Neural progenitor cell (in vitro differentiated cells): ENCODE data around the gene RIPK4. TPM values are rescaled to one million over a fixed set of nuclear protein-coding genes. Genes with fewer than 3 reads are reported as not detected.

Experiments
- DNase-seq: peaks from one replicate; pipeline ENCODE4 v3.0.0-alpha.2; 2016; ENCODE audit warnings: low spot score
- H2AFZ ChIP-seq: fragments of 200-600 bp; sonication (generic); replicated peaks from 2 replicates; pipeline ENCODE4 v1.6.1; 2016; ENCODE audit warnings: antibody characterized with exemption
- H3F3A ChIP-seq: fragments of 200-600 bp; sonication (generic); 2 replicates; pipeline ENCODE4 v1.6.1; 2016; ENCODE audit warnings: antibody characterized with exemption, low read depth
- H3K27ac ChIP-seq: fragments of 200-600 bp; sonication (generic); 2 replicates; pipeline ENCODE4 v1.5.1; 2016; ENCODE audit warnings: mild to moderate bottlenecking
- H3K27me3 ChIP-seq: fragments of 200-600 bp; sonication (generic); 2 replicates; pipeline ENCODE4 v1.6.1; 2016; ENCODE audit warnings: mild to moderate bottlenecking, moderate library complexity
- H3K36me3 ChIP-seq: fragments of 200-600 bp; sonication (generic); 2 replicates; pipeline ENCODE4 v1.5.1; 2016
- H3K4me1 ChIP-seq: fragments of 200-600 bp; sonication (generic); 2 replicates; pipeline ENCODE4 v1.6.1; 2016; ENCODE audit warnings: mixed run types
- H3K4me2 ChIP-seq: fragments of 200-600 bp; sonication (generic); 2 replicates; pipeline ENCODE4 v1.6.1; 2016
- H3K4me3 ChIP-seq: fragments of 200-600 bp; sonication (generic); 2 replicates; pipeline ENCODE4 v1.5.1; 2016
- H3K79me2 ChIP-seq: fragments of 200-600 bp; sonication (generic); 2 replicates; pipeline ENCODE4 v1.6.1; 2016; ENCODE audit warnings: low read depth
- H3K9ac ChIP-seq: fragments of 200-600 bp; sonication (generic); 2 replicates; pipeline ENCODE4 v1.6.1; 2016
- H3K9me3 ChIP-seq: fragments of 200-600 bp; sonication (generic); 2 replicates; pipeline ENCODE4 v1.5.1; 2016; ENCODE audit warnings: low read depth
- H4K20me1 ChIP-seq: fragments of 200-600 bp; sonication (generic); 2 replicates; pipeline ENCODE4 v1.6.1; 2016; ENCODE audit warnings: low read depth
- H3K27ac Mint-ChIP-seq: 3 replicates; pipeline ENCODE4 v1.8.0; 2021; ENCODE audit warnings: mixed read lengths
- H3K27me3 Mint-ChIP-seq: 2 replicates; pipeline ENCODE4 v1.8.0; 2022; ENCODE audit warnings: low read depth, mild to moderate bottlenecking, inconsistent platforms, moderate library complexity, mixed read lengths; ENCODE audit not compliant: insufficient read depth
- H3K36me3 Mint-ChIP-seq: 3 replicates; pipeline ENCODE4 v1.8.0; 2021; ENCODE audit warnings: mixed read lengths
- H3K4me1 Mint-ChIP-seq: 3 replicates; pipeline ENCODE4 v1.8.0; 2021; ENCODE audit warnings: mixed read lengths
- H3K4me3 Mint-ChIP-seq: 3 replicates; pipeline ENCODE4 v1.8.0; 2021; ENCODE audit warnings: mild to moderate bottlenecking, moderate library complexity, mixed read lengths
- H3K9me3 Mint-ChIP-seq: 3 replicates; pipeline ENCODE4 v1.8.0; 2020; ENCODE audit warnings: mixed read lengths
- EZH2 ChIP-seq: fragments of 200-600 bp; sonication (generic); IDR thresholded peaks from 2 replicates; pipeline ENCODE4 v1.6.1; 2017; ENCODE audit warnings: antibody characterized with exemption, mild to moderate bottlenecking, moderate library complexity
- EZH2phosphoT487 ChIP-seq: fragments of 200-600 bp; sonication (generic); IDR thresholded peaks from 2 replicates; pipeline ENCODE4 v1.6.1; 2017; ENCODE audit warnings: antibody characterized with exemption
- total RNA-seq: library from RNA; depleted of rRNA; stranded (reverse); fragments of >200 nt; gene quantifications from 2 replicates; pipeline ENCODE4 v1.2.3, GENCODE V29; 2015; ENCODE audit warnings: low replicate concordance
- TF ChIP-seq, protein P1 (sequence below): fragments of 200-600 bp; sonication (generic); IDR thresholded peaks from 2 replicates; pipeline ENCODE4 v1.5.1; 2017; ENCODE audit warnings: antibody characterized with exemption, mild to moderate bottlenecking

Gene RIPK4
- total RNA-seq, 1 donor from 2014 or later = 1.3 TPM

DNA sequence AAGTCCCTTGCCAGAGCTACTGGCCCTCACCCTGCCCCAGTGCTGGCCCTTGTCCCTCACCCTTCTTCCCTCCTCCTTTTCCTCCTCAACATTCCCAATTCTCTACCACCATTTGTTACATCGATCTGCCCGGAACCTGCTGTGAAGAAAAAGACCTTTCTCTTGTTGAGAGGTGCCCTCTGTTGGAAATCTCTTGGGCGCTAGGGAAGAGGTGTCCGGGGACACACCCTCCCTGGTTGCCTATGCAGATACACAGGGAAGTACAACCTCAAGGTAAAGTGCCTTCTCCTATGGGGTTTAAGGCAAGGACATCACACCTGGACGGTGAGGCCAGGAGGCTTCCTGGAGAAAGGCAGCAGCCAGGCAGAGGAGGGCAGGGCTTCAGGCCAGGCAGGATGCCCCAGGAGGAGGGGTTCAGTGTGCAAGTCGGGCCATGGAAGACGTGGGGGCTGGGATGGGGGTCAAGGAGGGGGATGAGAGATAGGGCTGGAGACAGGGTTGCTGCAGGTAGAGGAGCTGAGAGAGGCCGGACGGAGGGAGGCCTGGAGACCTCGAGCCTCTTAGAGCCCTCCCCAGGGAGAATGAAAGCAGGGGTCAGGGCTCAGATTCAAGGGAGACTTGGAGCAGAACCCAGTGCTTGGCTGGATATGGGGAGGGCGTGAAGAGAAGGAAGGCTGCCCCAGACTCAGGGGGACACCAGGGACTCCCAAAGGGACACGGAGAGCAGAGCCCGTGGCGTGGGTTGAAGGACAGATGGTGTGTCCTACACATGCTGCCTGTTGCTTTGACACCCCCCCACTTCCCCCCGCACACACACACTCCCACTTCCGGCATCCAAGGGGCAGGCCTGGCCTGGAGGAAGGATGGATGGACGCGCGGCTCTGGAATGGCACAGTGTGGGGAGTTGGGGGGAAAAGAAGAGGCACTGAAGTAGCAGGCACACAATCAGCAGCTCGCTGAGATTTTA lies 44.5 kb downstream of the RIPK4 start:
- H3K4me1 ChIP-seq = peaks cover 4% of the 10 kb centered on the region
- no peak overlapping the region for H3K4me2 ChIP-seq
- H3K79me2 ChIP-seq = no peaks in the 10 kb centered on the region
- peaks cover 16% of the 10 kb centered on the region for H3K4me1 Mint-ChIP-seq
- no peak overlapping the region for H3K27ac ChIP-seq
- DNase-seq = no peak
- H4K20me1 ChIP-seq = no peaks in the 10 kb centered on the region
- H3K27me3 Mint-ChIP-seq = peaks cover 8% of the 10 kb centered on the region
- H3K9me3 ChIP-seq = no peaks in the 10 kb centered on the region
- no peak overlapping the region for H3K9ac ChIP-seq
- no peaks in the 10 kb centered on the region for H3F3A ChIP-seq
- H3K4me3 ChIP-seq = no peak overlapping the region
- H3K27me3 ChIP-seq = peaks cover 27% of the 10 kb centered on the region
- no peaks in the 10 kb centered on the region for H3K36me3 ChIP-seq
- H3K27ac Mint-ChIP-seq = no peak overlapping the region
- no peaks in the 10 kb centered on the region for H3K36me3 Mint-ChIP-seq
- H3K9me3 Mint-ChIP-seq = no peaks in the 10 kb centered on the region
- no peak overlapping the region for H2AFZ ChIP-seq
- no peak for TF ChIP-seq EZH2
- TF ChIP-seq EZH2phosphoT487 = no peak
- TF ChIP-seq, protein P1, sequence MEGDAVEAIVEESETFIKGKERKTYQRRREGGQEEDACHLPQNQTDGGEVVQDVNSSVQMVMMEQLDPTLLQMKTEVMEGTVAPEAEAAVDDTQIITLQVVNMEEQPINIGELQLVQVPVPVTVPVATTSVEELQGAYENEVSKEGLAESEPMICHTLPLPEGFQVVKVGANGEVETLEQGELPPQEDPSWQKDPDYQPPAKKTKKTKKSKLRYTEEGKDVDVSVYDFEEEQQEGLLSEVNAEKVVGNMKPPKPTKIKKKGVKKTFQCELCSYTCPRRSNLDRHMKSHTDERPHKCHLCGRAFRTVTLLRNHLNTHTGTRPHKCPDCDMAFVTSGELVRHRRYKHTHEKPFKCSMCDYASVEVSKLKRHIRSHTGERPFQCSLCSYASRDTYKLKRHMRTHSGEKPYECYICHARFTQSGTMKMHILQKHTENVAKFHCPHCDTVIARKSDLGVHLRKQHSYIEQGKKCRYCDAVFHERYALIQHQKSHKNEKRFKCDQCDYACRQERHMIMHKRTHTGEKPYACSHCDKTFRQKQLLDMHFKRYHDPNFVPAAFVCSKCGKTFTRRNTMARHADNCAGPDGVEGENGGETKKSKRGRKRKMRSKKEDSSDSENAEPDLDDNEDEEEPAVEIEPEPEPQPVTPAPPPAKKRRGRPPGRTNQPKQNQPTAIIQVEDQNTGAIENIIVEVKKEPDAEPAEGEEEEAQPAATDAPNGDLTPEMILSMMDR = no peak
- no peak overlapping the region for H3K4me3 Mint-ChIP-seq

DNA sequence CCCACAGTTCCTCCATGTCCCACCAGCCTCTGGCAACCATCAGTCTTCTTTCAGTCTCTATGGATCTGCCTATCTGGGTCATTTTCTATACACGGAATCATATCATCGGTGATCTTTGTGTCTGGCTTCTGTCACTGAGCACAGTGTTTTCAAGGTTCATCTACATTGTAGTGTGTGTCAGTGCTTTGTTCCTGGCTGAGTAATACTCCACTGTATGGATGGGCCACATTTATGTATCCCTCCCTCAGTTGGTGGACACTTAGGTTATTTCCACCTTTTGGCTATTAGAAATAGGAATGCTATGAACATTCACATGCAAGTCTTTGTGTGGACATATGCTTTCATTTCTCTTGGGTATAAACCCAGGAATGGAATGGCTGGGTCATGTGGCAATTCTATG lies 46.6 kb downstream of the RIPK4 start:
- H3K36me3 ChIP-seq = no peaks in the 10 kb centered on the region
- no peak overlapping the region for H3K4me2 ChIP-seq
- Mint-ChIP-seq H3K27ac (no peak overlapping the region), H3K36me3 (no peaks in the 10 kb centered on the region), H3K4me1 (peaks cover 13% of the 10 kb centered on the region), H3K4me3 (no peak overlapping the region), H3K9me3 (no peaks in the 10 kb centered on the region), H3K27me3 (peaks cover 12% of the 10 kb centered on the region)
- DNase-seq = no peak
- TF ChIP-seq EZH2phosphoT487 (no peak), EZH2 (no peak)
- TF ChIP-seq, protein P1 = no peak
- no peaks in the 10 kb centered on the region for H4K20me1 ChIP-seq
- H3K27me3 ChIP-seq = peaks cover 11% of the 10 kb centered on the region
- H2AFZ ChIP-seq = no peak overlapping the region
- no peaks in the 10 kb centered on the region for H3K79me2 ChIP-seq
- H3F3A ChIP-seq = no peaks in the 10 kb centered on the region
- no peaks in the 10 kb centered on the region for H3K4me1 ChIP-seq
- no peak overlapping the region for H3K4me3 ChIP-seq
- no peak overlapping the region for H3K27ac ChIP-seq
- no peaks in the 10 kb centered on the region for H3K9me3 ChIP-seq
- no peak overlapping the region for H3K9ac ChIP-seq

DNA sequence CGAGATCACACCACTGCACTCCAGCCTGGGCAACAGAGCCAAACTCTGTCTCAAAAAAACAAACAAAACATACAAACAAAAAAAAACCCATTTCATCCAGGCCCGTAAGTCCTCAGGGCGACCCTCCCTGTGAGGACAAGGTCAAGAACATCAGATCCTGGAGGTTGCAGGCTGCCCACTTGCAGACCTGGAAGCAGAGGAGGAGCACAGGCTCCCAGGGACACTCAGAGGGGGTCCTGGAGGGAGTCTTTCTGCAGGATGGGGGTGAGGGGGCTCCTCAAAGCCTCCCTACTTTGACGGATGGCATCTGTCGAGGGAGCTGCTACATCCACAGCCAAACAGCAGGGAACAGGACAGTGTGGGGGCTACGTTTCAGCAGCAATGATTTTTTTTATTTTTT lies 47.2 kb downstream of the RIPK4 start:
- no peak overlapping the region for H3K4me3 Mint-ChIP-seq
- H3K36me3 Mint-ChIP-seq = peaks cover 2% of the 10 kb centered on the region
- no peaks in the 10 kb centered on the region for H3K9me3 Mint-ChIP-seq
- no peaks in the 10 kb centered on the region for H4K20me1 ChIP-seq
- H3K27me3 ChIP-seq = peaks cover 6% of the 10 kb centered on the region
- no peak overlapping the region for H3K27ac Mint-ChIP-seq
- H3K4me1 ChIP-seq = no peaks in the 10 kb centered on the region
- H3K27me3 Mint-ChIP-seq = peaks cover 12% of the 10 kb centered on the region
- H3K9ac ChIP-seq = no peak overlapping the region
- H3F3A ChIP-seq = no peaks in the 10 kb centered on the region
- no peak overlapping the region for H3K4me3 ChIP-seq
- H3K4me2 ChIP-seq = no peak overlapping the region
- no peaks in the 10 kb centered on the region for H3K79me2 ChIP-seq
- no peak for DNase-seq
- H3K36me3 ChIP-seq = no peaks in the 10 kb centered on the region
- no peak overlapping the region for H3K27ac ChIP-seq
- H3K4me1 Mint-ChIP-seq = peaks cover 17% of the 10 kb centered on the region
- no peaks in the 10 kb centered on the region for H3K9me3 ChIP-seq
- TF ChIP-seq, protein P1 = no peak
- TF ChIP-seq EZH2 = no peak
- no peak for TF ChIP-seq EZH2phosphoT487
- no peak overlapping the region for H2AFZ ChIP-seq
